NCI-H1436 (cell line): ENCODE data around the gene NELFCD.
"Not testable (repeated sequence)": the region's sequence is repeated elsewhere in the genome, so short reads cannot be mapped to it uniquely, and the experiment has no call there.

Experiments used
- DNase-seq: peaks from one replicate; lab custom pipeline; 2025; lab: John Stamatoyannopoulos, UW

NELFCD gene

DNA sequence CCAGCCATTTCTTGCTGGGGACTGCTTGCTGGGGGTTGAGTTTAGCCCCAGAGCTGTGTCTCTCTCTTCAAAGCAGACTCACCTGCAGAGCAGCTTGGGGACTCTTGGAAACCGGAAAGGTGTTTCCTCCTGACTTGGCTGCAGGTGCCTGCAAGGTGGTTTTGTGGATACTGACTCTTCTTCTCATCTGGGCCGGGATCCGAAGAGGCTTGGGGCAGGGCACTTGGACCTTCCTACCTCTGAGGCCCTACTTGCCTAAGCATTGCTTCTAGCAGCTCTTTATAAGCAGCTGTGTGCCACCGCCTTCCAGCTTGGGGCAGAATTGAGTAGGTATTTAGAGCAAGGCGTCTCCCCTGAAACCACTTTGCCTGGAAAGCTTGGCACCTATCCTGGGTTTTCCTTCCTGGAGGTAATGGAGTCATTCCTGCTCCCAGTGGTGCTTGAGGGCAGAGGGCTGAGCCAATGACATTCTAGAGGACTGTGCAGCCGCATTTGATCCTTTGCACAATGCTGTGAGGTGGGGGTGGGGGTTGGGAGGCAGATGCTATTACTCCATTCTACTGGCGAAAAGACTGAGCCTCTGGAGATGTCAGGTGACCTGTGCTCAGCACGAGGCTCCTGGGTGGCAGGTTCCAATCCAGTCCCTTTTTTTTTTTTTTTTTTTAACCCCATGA is 29.4 kb downstream of the NELFCD start:
- no peak for DNase-seq

DNA sequence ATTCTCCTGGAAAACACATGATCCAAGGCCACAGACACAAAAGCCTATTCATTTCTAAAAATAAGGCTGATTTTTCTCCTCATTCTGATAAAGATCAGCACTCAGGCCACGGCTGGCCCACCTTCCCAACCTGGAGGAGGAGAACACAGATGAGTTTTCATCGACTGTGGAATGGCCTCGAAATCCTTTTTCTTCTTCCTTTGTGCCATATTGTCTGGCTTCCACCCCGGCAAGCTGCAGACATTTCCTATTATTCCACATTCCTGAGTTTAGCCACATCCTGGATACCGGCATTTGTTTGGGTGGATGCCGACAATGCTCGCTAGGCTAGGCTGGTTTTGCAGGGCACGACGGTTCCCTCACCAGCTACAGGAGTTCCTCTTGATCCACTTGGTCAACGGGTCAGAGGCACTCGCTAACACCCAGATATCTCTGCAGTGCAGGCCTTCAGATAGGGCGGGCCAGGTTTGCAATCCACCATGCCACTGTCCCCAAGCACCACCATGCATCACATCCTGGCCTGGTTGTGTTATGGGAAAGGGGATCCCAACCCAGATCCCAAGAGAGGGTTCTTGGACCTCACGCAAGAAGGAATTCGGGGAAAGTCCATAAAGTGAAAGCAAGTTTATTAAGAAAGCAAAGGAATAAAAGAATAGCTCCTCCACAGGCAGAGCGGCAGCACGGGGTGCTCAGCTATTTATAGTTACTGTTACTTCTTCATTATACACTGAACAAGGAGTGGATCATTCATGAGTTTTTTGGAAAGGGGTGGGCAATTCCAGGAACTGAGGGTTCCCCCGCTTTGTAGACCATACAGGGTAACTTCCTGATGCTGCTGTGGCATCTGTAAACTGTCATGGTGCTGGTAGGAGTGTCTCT is 30.2 kb downstream of the NELFCD start:
- DNase-seq = no peak

DNA sequence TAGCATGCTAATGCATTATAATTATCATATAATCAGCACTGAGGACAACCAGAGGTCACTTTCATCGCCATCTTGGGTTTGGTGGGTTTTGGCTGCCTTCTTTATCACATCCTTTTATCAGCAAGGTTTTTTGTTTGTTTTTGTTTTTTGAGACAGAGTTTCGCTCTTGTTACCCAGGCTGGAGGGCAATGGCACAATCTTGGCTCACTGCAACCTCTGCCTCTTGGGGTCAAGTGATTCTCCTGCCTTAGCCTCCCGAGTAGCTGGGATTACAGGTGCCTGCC is 30.8 kb downstream of the NELFCD start:
- DNase-seq = not testable (repeated sequence)

- no peak for DNase-seq
Measured at GRCh38 chr20:59013031-59013951, 32.2 kb downstream of the NELFCD start.

- no peak for DNase-seq
Measured at GRCh38 chr20:59013959-59014608, 33.0 kb downstream of the NELFCD start.

DNA sequence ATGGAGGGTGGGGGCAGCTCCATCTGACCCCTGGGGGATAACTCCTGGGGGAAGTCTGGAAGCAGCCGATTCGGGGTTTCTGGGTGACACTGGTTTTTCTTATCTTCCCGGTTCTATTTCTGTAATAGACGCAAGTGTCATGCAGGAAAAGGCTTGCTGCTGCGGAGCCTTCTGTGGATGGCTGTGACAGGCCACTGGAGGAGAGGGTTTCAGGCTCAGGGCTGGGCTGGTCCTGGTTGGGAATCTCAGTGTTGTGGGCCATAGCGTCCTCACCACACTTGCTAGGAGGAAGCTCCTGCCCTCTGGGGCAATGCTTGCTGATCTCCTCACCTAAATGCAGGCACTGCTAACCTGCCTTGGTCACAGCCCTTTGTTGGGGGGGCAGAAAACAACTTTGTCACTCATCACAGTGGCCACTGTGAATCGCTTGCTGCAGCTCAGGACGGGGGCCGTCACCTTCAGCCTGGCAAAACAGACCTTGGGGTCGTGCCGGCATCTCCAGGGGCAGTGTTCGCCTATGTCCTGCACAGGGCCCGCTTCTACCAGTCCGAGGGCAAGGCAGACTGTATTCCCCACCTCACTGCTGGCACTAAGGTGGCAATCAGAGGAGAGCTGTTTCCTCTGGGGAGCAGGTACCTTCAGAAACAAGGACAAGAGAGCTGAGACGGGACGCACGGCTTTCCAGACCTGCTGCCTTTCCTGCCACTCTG is 33.8 kb downstream of the NELFCD start:
- no peak for DNase-seq

DNA sequence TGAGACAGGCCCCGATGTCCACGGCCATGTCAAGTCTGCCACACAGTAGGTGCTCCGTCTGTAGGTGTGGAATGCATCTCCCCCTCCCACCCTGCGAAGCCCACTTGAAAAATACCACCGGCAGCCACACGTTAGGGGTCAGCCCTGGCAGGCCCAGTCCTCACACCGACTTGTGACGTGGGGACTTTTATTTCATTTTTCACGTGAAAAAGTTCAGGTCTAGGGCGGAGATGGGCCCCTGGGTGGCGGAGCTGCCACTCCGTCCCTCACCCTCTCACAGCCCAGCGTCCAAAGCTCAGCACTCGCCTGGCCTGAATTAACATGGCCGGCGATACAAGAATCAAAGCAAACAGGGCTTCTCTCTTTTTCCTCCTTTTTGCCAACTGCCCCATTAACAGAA is 34.4 kb downstream of the NELFCD start:
- no peak for DNase-seq

- no peak for DNase-seq
Measured at GRCh38 chr20:59015812-59016711, 35.0 kb downstream of the NELFCD start.

DNA sequence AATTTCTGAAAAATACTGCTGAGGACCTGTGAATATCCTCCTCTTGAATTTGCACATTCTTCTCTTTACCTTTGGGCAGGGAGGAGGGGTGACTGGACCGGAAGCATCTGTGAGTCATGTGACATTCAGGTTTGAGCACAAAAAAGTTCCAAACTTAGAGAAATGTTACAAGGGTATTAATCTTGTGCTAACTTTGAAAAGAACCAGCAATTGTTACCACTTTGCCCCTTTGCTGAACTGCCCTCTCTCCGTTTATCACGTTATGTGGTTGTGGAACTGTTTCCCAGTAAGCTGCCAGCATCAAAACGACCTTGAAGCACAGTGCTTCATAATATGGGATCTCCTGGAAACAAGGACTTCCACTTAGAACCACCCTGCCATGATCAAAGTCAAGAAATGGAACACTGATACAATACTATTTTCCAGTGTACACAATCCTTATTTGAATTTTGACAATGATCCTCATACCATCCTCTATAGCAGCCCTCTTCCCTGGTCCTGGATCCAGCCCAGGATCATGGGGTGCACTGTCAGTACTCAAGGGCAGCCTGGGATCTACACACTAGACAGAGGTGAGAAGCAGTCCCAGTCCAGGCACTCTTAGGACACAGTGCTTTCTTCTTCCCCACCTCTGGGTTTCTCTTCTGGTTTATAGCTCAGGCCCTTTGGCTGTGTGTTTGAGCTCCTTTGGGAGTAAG is 35.9 kb downstream of the NELFCD start:
- no peak for DNase-seq

GRCh38 chr20:59017493-59018231 is 36.6 kb downstream of the NELFCD start:
- no peak for DNase-seq

DNA sequence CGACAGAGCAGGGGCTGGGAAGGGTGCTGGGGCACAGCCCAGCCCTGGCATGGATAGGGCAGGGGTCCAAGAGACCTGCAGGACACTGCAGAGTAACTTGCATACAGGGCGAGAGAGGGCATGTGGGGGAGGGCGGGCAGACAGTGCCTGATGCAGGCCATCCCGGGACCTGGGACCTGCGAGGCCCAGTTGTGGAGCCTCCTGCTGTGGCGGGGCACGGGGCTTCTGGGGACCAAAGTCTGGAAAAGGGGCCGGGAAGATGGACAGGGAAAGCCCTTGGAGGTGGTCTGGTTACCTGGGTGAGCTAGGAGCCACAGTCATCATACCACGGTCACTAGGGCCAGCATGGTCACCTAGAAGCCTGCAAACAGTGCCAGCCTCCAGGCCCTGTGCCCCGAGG is 37.8 kb downstream of the NELFCD start:
- DNase-seq = no peak

DNA sequence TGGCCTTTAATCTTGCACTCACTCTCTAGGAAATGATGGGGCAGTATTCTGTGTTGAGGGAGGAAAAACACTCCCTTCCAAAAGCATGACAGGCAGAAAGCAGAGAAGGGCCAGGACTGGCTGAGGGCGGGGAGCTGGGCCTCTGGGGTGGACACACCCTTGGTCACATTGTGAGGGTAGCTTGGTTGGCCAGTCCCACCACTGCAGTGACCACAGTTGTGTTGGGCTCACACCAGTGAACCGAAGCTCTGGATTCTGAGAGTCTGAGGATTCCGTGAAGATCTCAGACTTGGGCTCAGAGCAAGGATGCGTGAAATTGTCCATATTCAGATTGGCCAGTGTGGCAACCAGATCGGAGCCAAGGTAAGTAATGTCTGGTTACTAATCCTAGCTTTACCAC is 38.2 kb downstream of the NELFCD start, which contains the start of gene TUBB1:
TUBB1 (plus strand) TSS at position 213 of the 400 bp plus-strand sequence; CDS start at position 307, 94 bp downstream.
- no peak for DNase-seq

GRCh38 chr20:59020938-59021551 is 40.0 kb downstream of the NELFCD start:
- DNase-seq = no peak

- DNase-seq = no peak
Measured at GRCh38 chr20:59022754-59023153, 41.7 kb downstream of the NELFCD start.

DNA sequence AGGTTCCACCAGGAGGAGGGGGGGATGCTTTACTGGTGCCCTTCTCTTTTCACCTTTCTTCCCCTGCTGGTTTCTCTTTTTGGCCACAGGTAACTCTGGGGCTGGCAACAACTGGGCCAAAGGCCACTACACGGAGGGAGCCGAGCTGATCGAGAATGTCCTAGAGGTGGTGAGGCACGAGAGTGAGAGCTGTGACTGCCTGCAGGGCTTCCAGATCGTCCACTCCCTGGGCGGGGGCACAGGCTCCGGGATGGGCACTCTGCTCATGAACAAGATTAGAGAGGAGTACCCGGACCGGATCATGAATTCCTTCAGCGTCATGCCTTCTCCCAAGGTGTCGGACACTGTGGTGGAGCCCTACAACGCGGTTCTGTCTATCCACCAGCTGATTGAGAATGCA is 42.6 kb downstream of the NELFCD start:
- DNase-seq = no peak

DNA sequence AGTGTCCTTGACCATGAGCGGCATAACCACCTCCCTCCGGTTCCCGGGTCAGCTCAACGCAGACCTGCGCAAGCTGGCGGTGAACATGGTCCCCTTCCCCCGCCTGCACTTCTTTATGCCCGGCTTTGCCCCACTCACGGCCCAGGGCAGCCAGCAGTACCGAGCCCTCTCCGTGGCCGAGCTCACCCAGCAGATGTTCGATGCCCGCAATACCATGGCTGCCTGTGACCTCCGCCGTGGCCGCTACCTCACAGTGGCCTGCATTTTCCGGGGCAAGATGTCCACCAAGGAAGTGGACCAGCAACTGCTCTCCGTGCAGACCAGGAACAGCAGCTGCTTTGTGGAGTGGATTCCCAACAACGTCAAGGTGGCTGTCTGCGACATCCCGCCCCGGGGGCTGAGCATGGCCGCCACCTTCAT is 43.1 kb downstream of the NELFCD start:
- no peak for DNase-seq

- DNase-seq = no peak
Measured at GRCh38 chr20:59025086-59025485, 44.0 kb downstream of the NELFCD start.

DNA sequence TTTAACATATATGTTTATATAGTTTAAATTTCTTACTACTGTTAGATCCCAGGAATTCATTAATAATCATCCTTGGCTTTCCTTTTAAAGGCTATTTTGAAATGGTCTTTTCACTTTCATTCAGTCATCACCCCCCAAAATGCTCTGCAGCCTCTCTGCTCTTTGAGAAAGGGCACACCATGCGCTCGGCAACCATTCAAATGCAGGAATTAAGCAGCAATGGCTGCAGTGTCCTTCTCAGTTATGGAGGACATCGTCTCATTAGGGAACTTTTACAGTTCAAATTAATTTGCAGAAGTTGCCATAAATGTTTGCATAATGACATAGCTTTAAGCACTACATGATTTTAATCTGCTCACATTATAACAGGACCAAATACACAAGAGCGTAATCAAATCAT is 44.5 kb downstream of the NELFCD start:
- DNase-seq = no peak
